Fibroblast of lung (primary cell): ENCODE measurements around the gene TMTC4. TPM values are rescaled to one million over a fixed set of nuclear protein-coding genes. Genes with fewer than 3 reads are reported as not detected.
"Not testable (repeated sequence)": the region's sequence is repeated elsewhere in the genome, so short reads cannot be mapped to it uniquely, and the experiment has no call there.

ENCODE experiments used
- DNase-seq, 2 donors: peaks; one replicate each; pipeline versions ENCODE4 v3.0.0 to v3.0.0-alpha.2; 2010; ENCODE audit warnings: low read depth in 2 of 2
- H2AFZ ChIP-seq: 2 replicates; pipeline ENCODE4 v1.5.1; 2012; ENCODE audit warnings: low read length, control low read depth, inconsistent platforms
- H3K27ac ChIP-seq: 2 replicates; pipeline ENCODE4 v1.5.1; 2011; ENCODE audit warnings: low read length, control low read depth; ENCODE audit not compliant: insufficient read depth
- H3K27me3 ChIP-seq: 2 replicates; pipeline ENCODE4 v1.5.1; 2011; ENCODE audit warnings: mild to moderate bottlenecking, low read length; ENCODE audit not compliant: control insufficient read depth, insufficient read depth
- H3K36me3 ChIP-seq: 2 replicates; pipeline ENCODE4 v1.5.1; 2011; ENCODE audit warnings: low read length; ENCODE audit not compliant: control insufficient read depth, insufficient read depth
- H3K4me1 ChIP-seq: 2 replicates; pipeline ENCODE4 v1.5.1; 2011; ENCODE audit warnings: low read length; ENCODE audit not compliant: control insufficient read depth, insufficient read depth; ENCODE audit errors: extremely low read depth
- H3K4me2 ChIP-seq: 2 replicates; pipeline ENCODE4 v1.5.1; 2011; ENCODE audit warnings: low read length, control low read depth; ENCODE audit not compliant: insufficient read depth; ENCODE audit errors: extremely low read depth
- H3K4me3 ChIP-seq, 4 experiments: fragments of 200-600 bp in 1 of 4; sonication (generic) in 1 of 4; replicated peaks in 1 of 4; 2 replicates each; pipeline ENCODE4 v1.5.1; 2011 to 2016; ENCODE audit warnings: low read length in 4 of 4, low read depth in 3 of 4, mild to moderate bottlenecking in 3 of 4, control low read depth in 2 of 4, inconsistent platforms in 1 of 4, mixed read lengths in 1 of 4; ENCODE audit not compliant: insufficient read depth in 1 of 4; ENCODE audit errors: control extremely low read depth in 1 of 4
- H3K79me2 ChIP-seq: 2 replicates; pipeline ENCODE4 v1.5.1; 2012; ENCODE audit warnings: mild to moderate bottlenecking, low read length, inconsistent platforms; ENCODE audit not compliant: control insufficient read depth, insufficient read depth
- H3K9ac ChIP-seq: 2 replicates; pipeline ENCODE4 v1.5.1; 2011; ENCODE audit warnings: mild to moderate bottlenecking, low read length, control low read depth; ENCODE audit not compliant: insufficient read depth
- H3K9me3 ChIP-seq: 2 replicates; pipeline ENCODE4 v1.5.1; 2012; ENCODE audit warnings: low read depth, low read length; ENCODE audit not compliant: control insufficient read depth, insufficient read depth
- H4K20me1 ChIP-seq: 2 replicates; pipeline ENCODE4 v1.5.1; 2011; ENCODE audit warnings: low read length; ENCODE audit not compliant: control insufficient read depth, insufficient read depth; ENCODE audit errors: extremely low read depth
- CTCF ChIP-seq, 2 donors: IDR thresholded peaks in 1 of 2; conservative IDR thresholded peaks in 1 of 2; 1 replicate in 1 of 2; 2 replicates in 1 of 2; pipeline ENCODE4 v1.5.1; 2011 to 2012; ENCODE audit warnings: low read length in 2 of 2, control low read depth in 1 of 2, inconsistent platforms in 1 of 2, low read depth in 1 of 2, mild to moderate bottlenecking in 1 of 2
- EZH2 ChIP-seq: IDR thresholded peaks from 2 replicates; pipeline ENCODE4 v1.5.1; 2012; ENCODE audit warnings: low read length, control low read depth, mild to moderate bottlenecking; ENCODE audit errors: missing control alignments
- polyA plus RNA-seq, 2 donors: library from polyadenylated mRNA; depleted of rRNA in 1 of 2; stranded (reverse) in 1 of 2; unstranded in 1 of 2; fragments of >200 nt; gene quantifications; 2 replicates each; pipeline ENCODE4 v1.2.1, GENCODE V29; 2011 to 2012; ENCODE audit warnings: missing spikeins in 1 of 2
- total RNA-seq: library from RNA; depleted of rRNA; stranded (reverse); fragments of >200 nt; gene quantifications from 2 replicates; pipeline ENCODE4 v1.2.1, GENCODE V29; 2014

The TMTC4 gene
- total and polyA plus RNA-seq, 2 donors (not counting 1 experiment from before 2014, with no cell fraction given): 5.5 to 19.5 TPM

- Histone ChIP-seq H3K36me3 (no peaks in the 10 kb centered on the region), H3K27ac (no peak overlapping the region), H3K79me2 (no peaks in the 10 kb centered on the region), H3K27me3 (no peaks in the 10 kb centered on the region), H4K20me1 (no peaks in the 10 kb centered on the region), H3K9me3 (no peaks in the 10 kb centered on the region), H3K4me1 (no peaks in the 10 kb centered on the region), H3K4me2 (no peak overlapping the region), H2AFZ (no peak overlapping the region), H3K4me3 (no peak overlapping the region), H3K9ac (no peak overlapping the region)
- TF ChIP-seq EZH2: no peak
- peak; percentile 38 to 71 for TF ChIP-seq CTCF (conservative IDR thresholded peaks at IDR 0.05 in 1 of 2, IDR thresholded peaks at IDR 0.05 in 1 of 2; ENCODE audit: low read depth in 1 of 2, low read length in 2 of 2)
- peak; percentile 46 to 94 for DNase-seq
Measured at GRCh38 chr13:100694722-100695508, 20.3 kb upstream of the TMTC4 start.

GRCh38 chr13:100689191-100689590, 14.6 kb upstream of the TMTC4 start:
- H3K27ac ChIP-seq: no peak overlapping the region
- no peaks in the 10 kb centered on the region for H3K36me3 ChIP-seq
- DNase-seq: no peak
- no peak for TF ChIP-seq CTCF (conservative IDR thresholded peaks at IDR 0.05 in 1 of 2, IDR thresholded peaks at IDR 0.05 in 1 of 2; ENCODE audit: low read depth in 1 of 2, low read length in 2 of 2)
- no peak for TF ChIP-seq EZH2
- H3K4me2 ChIP-seq: no peak overlapping the region
- H4K20me1 ChIP-seq: no peaks in the 10 kb centered on the region
- H3K27me3 ChIP-seq: no peaks in the 10 kb centered on the region
- H3K9me3 ChIP-seq: no peaks in the 10 kb centered on the region
- H3K79me2 ChIP-seq: no peaks in the 10 kb centered on the region
- H3K4me3 ChIP-seq: no peak overlapping the region
- no peak overlapping the region for H3K9ac ChIP-seq
- H2AFZ ChIP-seq: no peak overlapping the region
- H3K4me1 ChIP-seq: no peaks in the 10 kb centered on the region

- no peak for DNase-seq
- H3K9me3 ChIP-seq: no peaks in the 10 kb centered on the region
- H3K4me2 ChIP-seq: no peak overlapping the region
- no peak overlapping the region for H3K4me3 ChIP-seq
- H3K79me2 ChIP-seq: no peaks in the 10 kb centered on the region
- no peak overlapping the region for H3K9ac ChIP-seq
- peaks cover 2% of the 10 kb centered on the region for H3K27me3 ChIP-seq
- no peaks in the 10 kb centered on the region for H3K4me1 ChIP-seq
- H3K27ac ChIP-seq: no peak overlapping the region
- TF ChIP-seq CTCF (conservative IDR thresholded peaks at IDR 0.05 in 1 of 2, IDR thresholded peaks at IDR 0.05 in 1 of 2; ENCODE audit: low read depth in 1 of 2, low read length in 2 of 2) (no peak), EZH2 (no peak)
- no peak overlapping the region for H2AFZ ChIP-seq
- H4K20me1 ChIP-seq: no peaks in the 10 kb centered on the region
- H3K36me3 ChIP-seq: no peaks in the 10 kb centered on the region
Measured at GRCh38 chr13:100680131-100680530, 5.5 kb upstream of the TMTC4 start.

GRCh38 chr13:100677128-100677527, 2.5 kb upstream of the TMTC4 start:
- H3K9ac ChIP-seq, DNase-seq, H3K36me3 ChIP-seq, H3K4me2 ChIP-seq, H4K20me1 ChIP-seq, H3K79me2 ChIP-seq, H2AFZ ChIP-seq, H3K4me3 ChIP-seq, H3K9me3 ChIP-seq, H3K4me1 ChIP-seq, H3K27me3 ChIP-seq, H3K27ac ChIP-seq: not testable (repeated sequence)
